PC-9 (cell line): Measurements from ENCODE around the gene TRAPPC12.

Experiments used
- EZH2 ChIP-seq: fragments of 200-600 bp; sonication (generic); IDR thresholded peaks from 2 replicates; pipeline ENCODE4 v1.8.0; 2017; ENCODE audit warnings: antibody characterized with exemption, low read depth
- TF ChIP-seq, protein P1 (sequence below): fragments of 200-600 bp; sonication (generic); conservative IDR thresholded peaks from 2 replicates; pipeline ENCODE4 v1.6.1; 2017; ENCODE audit warnings: mixed run types, antibody characterized with exemption, mild to moderate bottlenecking, moderate library complexity

DNA sequence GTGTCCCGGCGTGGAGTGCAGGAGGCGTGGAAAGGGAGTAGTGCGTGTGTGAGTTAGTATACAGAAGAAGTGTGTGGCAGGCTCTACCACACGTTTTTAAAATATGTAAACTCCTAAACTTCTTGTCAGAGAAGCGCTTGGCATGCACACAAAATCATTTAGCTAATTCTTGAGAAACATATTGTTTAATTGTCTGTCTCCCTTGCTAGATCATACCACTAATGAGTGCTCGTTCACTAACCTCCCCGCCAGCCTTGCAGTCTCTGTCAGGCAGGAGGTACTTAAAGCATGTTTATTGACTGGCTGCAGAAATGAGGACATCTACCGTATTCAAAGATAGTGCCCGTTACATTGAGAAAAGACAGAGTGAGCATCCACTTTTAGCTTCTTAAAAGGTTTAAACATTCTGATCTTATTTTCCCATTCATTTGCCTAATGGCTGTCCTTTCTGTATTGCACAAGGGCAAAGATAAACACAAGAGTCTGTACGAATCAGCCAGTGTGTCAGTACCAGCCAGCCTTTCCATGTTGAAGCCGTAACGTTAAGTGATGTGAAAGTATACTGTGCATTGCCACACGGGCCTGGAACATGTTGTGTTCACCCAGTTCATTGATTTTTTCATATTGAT, 41.4 kb downstream of the TRAPPC12 start:
- TF ChIP-seq, protein P1, sequence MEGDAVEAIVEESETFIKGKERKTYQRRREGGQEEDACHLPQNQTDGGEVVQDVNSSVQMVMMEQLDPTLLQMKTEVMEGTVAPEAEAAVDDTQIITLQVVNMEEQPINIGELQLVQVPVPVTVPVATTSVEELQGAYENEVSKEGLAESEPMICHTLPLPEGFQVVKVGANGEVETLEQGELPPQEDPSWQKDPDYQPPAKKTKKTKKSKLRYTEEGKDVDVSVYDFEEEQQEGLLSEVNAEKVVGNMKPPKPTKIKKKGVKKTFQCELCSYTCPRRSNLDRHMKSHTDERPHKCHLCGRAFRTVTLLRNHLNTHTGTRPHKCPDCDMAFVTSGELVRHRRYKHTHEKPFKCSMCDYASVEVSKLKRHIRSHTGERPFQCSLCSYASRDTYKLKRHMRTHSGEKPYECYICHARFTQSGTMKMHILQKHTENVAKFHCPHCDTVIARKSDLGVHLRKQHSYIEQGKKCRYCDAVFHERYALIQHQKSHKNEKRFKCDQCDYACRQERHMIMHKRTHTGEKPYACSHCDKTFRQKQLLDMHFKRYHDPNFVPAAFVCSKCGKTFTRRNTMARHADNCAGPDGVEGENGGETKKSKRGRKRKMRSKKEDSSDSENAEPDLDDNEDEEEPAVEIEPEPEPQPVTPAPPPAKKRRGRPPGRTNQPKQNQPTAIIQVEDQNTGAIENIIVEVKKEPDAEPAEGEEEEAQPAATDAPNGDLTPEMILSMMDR = no peak
- no peak for TF ChIP-seq EZH2
